HepG2 (cell line): Measurements from ENCODE around the gene RECQL5. TPM values are rescaled to one million over a fixed set of nuclear protein-coding genes. Genes with fewer than 3 reads are reported as not detected.

Experiments
- ATAC-seq: fragments of 200-7000 bp; cut with Tn5 transposase; 3 replicates; pipeline ENCODE4 v1.9.1; 2020; ENCODE audit warnings: mild to moderate bottlenecking, moderate library complexity
- BruUV-seq: library from RNA; stranded (reverse); fragments of 400-500 nt; replicated peaks from 2 replicates; lab custom pipeline; 2021; lab: Mats Ljungman, UMichigan
- CTCF ChIA-PET: fragments of 300-600 bp; formaldehyde crosslinking; extraction: SDS; loops from one replicate; lab custom pipeline; 2021; ENCODE audit warnings: low total read pairs, inconsistent platforms, low intra/inter-chr PET ratio; lab: Yijun Ruan, JAX
- POLR2A ChIA-PET: fragments of 350-600 bp; sonication (Branson Sonifier 250); formaldehyde crosslinking; loops from one replicate; lab custom pipeline; 2020; ENCODE audit warnings: antibody characterized with exemption, inconsistent platforms; lab: Yijun Ruan, JAX
- DNase-seq: peaks from one replicate; pipeline ENCODE4 v3.0.0-alpha.2; 2015; ENCODE audit warnings: low spot score
- FAIRE-seq: peaks from 3 replicates; lab custom pipeline; 2011; peaks lifted over from hg19 to GRCh38; lab: Jason Lieb, UNC
- H2AFZ ChIP-seq: one replicate; pipeline ENCODE4 v1.6.1; 2011; ENCODE audit warnings: low read length, inconsistent platforms
- H3K27ac ChIP-seq: fragments of 300-600 bp; 3 replicates; pipeline ENCODE4 v1.8.0; 2011; ENCODE audit warnings: mixed run types, mild to moderate bottlenecking, mixed read lengths, low read length, inconsistent platforms; ENCODE audit not compliant: insufficient read depth; ENCODE audit errors: extremely low read length
- H3K27me3 ChIP-seq, 2 experiments: fragments of 200-600 bp in 1 of 2; 2 replicates in 1 of 2; 3 replicates in 1 of 2; pipeline versions ENCODE4 v1.6.0 to v1.8.0; 2011; ENCODE audit warnings: low read length in 2 of 2, mild to moderate bottlenecking in 2 of 2, moderate library complexity in 2 of 2, inconsistent platforms in 1 of 2; ENCODE audit not compliant: insufficient read depth in 2 of 2, control insufficient read depth in 1 of 2
- H3K36me3 ChIP-seq, 2 experiments: fragments of 200-600 bp in 1 of 2; replicated peaks in 1 of 2; 2 replicates in 1 of 2; 3 replicates in 1 of 2; pipeline versions ENCODE4 v1.5.1 to v1.8.0; 2011; ENCODE audit warnings: low read length in 2 of 2, inconsistent platforms in 1 of 2; ENCODE audit not compliant: insufficient read depth in 2 of 2, control insufficient read depth in 1 of 2
- H3K4me1 ChIP-seq: 2 replicates; pipeline ENCODE4 v1.5.1; 2012; ENCODE audit warnings: low read length, inconsistent platforms; ENCODE audit not compliant: insufficient read depth
- H3K4me2 ChIP-seq: 2 replicates; pipeline ENCODE4 v1.6.0; 2011; ENCODE audit warnings: low read depth, low read length, inconsistent platforms
- H3K4me3 ChIP-seq, 3 experiments: fragments of 200-600 bp in 1 of 3; sonication (generic), shearing (Covaris generic) in 1 of 3; replicated peaks in 1 of 3; 2 replicates each; pipeline ENCODE4 v1.5.1; 2011 to 2016; ENCODE audit warnings: low read length in 3 of 3, inconsistent platforms in 2 of 3, low read depth in 2 of 3, mild to moderate bottlenecking in 2 of 3, control low read depth in 1 of 3, mixed read lengths in 1 of 3; ENCODE audit not compliant: insufficient read depth in 1 of 3
- H3K79me2 ChIP-seq: one replicate; pipeline ENCODE4 v1.6.1; 2011; ENCODE audit warnings: low read length, inconsistent platforms; ENCODE audit not compliant: insufficient read depth
- H3K9ac ChIP-seq: 2 replicates; pipeline ENCODE4 v1.6.0; 2011; ENCODE audit warnings: mild to moderate bottlenecking, low read depth, low read length, inconsistent platforms; ENCODE audit not compliant: insufficient read depth
- H3K9me3 ChIP-seq: 2 replicates; pipeline ENCODE4 v1.5.1; 2012; ENCODE audit warnings: mild to moderate bottlenecking, low read length
- H4K20me1 ChIP-seq: 2 replicates; pipeline ENCODE4 v1.6.0; 2011; ENCODE audit warnings: inconsistent platforms, mild to moderate bottlenecking, low read length, moderate library complexity; ENCODE audit not compliant: insufficient read depth
- ASH2L ChIP-seq: fragments of 300-600, 200-600 bp; sonication (generic); IDR thresholded peaks from 2 replicates; pipeline ENCODE4 v1.7.0; 2017; ENCODE audit warnings: low read depth, mild to moderate bottlenecking, moderate library complexity, mixed read lengths, low read length; ENCODE audit not compliant: insufficient read length
- ATF7 ChIP-seq, 2 experiments: fragments of 450-650 bp in 1 of 2; sonication (generic) in 1 of 2; formaldehyde crosslinking in 1 of 2; IDR thresholded peaks; 2 replicates each; pipeline versions ENCODE4 v1.4.0 to v1.6.1; 2016 to 2020; ENCODE audit warnings: antibody characterized with exemption in 1 of 2, mild to moderate bottlenecking in 1 of 2, missing genetic modification reagents in 1 of 2
- CREB1 ChIP-seq, 2 experiments: fragments of 450-650 bp in 1 of 2; IDR thresholded peaks; 2 replicates each; pipeline ENCODE4 v1.6.1; 2016 to 2017; ENCODE audit warnings: control low read depth in 1 of 2, mild to moderate bottlenecking in 1 of 2, missing compliant biosample characterization in 1 of 2, missing genetic modification characterization in 1 of 2
- DR1 ChIP-seq: sonication (generic); formaldehyde crosslinking; IDR thresholded peaks from 2 replicates; pipeline ENCODE4 v1.8.0; 2021; ENCODE audit warnings: mild to moderate bottlenecking, missing genetic modification reagents, inconsistent platforms
- EEA1 ChIP-seq: sonication (generic); formaldehyde crosslinking; IDR thresholded peaks from 2 replicates; pipeline ENCODE4 v1.5.1; 2020; ENCODE audit warnings: mild to moderate bottlenecking, missing genetic modification reagents, borderline replicate concordance
- EED ChIP-seq: sonication (generic); formaldehyde crosslinking; IDR thresholded peaks from 2 replicates; pipeline ENCODE4 v1.5.0; 2020; ENCODE audit warnings: mild to moderate bottlenecking, missing genetic modification reagents
- FOXC1 ChIP-seq: sonication (generic); formaldehyde crosslinking; IDR thresholded peaks from 2 replicates; pipeline ENCODE4 v1.8.0; 2022; ENCODE audit warnings: mild to moderate bottlenecking, missing genetic modification reagents, borderline replicate concordance
- MBD4 ChIP-seq: IDR thresholded peaks from 2 replicates; pipeline ENCODE4 v1.6.1; 2012; ENCODE audit warnings: low read length, inconsistent platforms, borderline replicate concordance
- MTF1 ChIP-seq: sonication (generic); formaldehyde crosslinking; IDR thresholded peaks from 2 replicates; pipeline ENCODE4 v1.5.0; 2020; ENCODE audit warnings: missing genetic modification reagents
- MZF1 ChIP-seq: sonication (generic); formaldehyde crosslinking; IDR thresholded peaks from 2 replicates; pipeline ENCODE4 v1.8.1; 2023; ENCODE audit warnings: mild to moderate bottlenecking, missing genetic modification reagents, borderline replicate concordance
- NR2F6 ChIP-seq, 2 experiments: IDR thresholded peaks; 2 replicates each; pipeline ENCODE4 v1.6.1; 2016; ENCODE audit warnings: antibody characterized with exemption in 1 of 2, mild to moderate bottlenecking in 1 of 2
- TP53 ChIP-seq: sonication (generic); formaldehyde crosslinking; conservative IDR thresholded peaks from 2 replicates; pipeline ENCODE4 v1.4.0; 2020; ENCODE audit warnings: missing genetic modification reagents
- ZBTB7A ChIP-seq: sonication (generic); formaldehyde crosslinking; IDR thresholded peaks from 2 replicates; pipeline ENCODE4 v1.8.0; 2022; ENCODE audit warnings: mild to moderate bottlenecking, missing genetic modification reagents
- ZFP41 ChIP-seq: sonication (generic); formaldehyde crosslinking; IDR thresholded peaks from 2 replicates; pipeline ENCODE4 v1.4.0; 2020; ENCODE audit warnings: mild to moderate bottlenecking, missing genetic modification reagents, borderline replicate concordance
- ZNF253 ChIP-seq: sonication (generic); formaldehyde crosslinking; IDR thresholded peaks from 2 replicates; pipeline ENCODE4 v1.8.0; 2022; ENCODE audit warnings: mild to moderate bottlenecking, missing genetic modification reagents, borderline replicate concordance
- ZNF33A ChIP-seq: sonication (generic); formaldehyde crosslinking; IDR thresholded peaks from 2 replicates; pipeline ENCODE4 v1.5.1; 2020; ENCODE audit warnings: missing genetic modification reagents, mild to moderate bottlenecking, moderate library complexity, borderline replicate concordance
- ZNF350 ChIP-seq: sonication (generic); formaldehyde crosslinking; IDR thresholded peaks from 2 replicates; pipeline ENCODE4 v1.4.0; 2020; ENCODE audit warnings: mild to moderate bottlenecking, low read depth, missing genetic modification reagents, borderline replicate concordance
- ZNF441 ChIP-seq: sonication (generic); formaldehyde crosslinking; IDR thresholded peaks from 2 replicates; pipeline ENCODE4 v1.7.0; 2021; ENCODE audit warnings: missing genetic modification reagents, borderline replicate concordance
- ZNF547 ChIP-seq: sonication (generic); formaldehyde crosslinking; IDR thresholded peaks from 2 replicates; pipeline ENCODE4 v1.5.1; 2020; ENCODE audit warnings: mild to moderate bottlenecking, missing genetic modification reagents
- ZNF703 ChIP-seq: sonication (generic); formaldehyde crosslinking; IDR thresholded peaks from 2 replicates; pipeline ENCODE4 v1.5.1; 2020; ENCODE audit warnings: missing genetic modification reagents, mild to moderate bottlenecking, moderate library complexity, borderline replicate concordance
- ZNF713 ChIP-seq: sonication (generic); formaldehyde crosslinking; IDR thresholded peaks from 2 replicates; pipeline ENCODE4 v1.4.0; 2020; ENCODE audit warnings: mild to moderate bottlenecking, missing genetic modification reagents
- ZNF720 ChIP-seq: sonication (generic); formaldehyde crosslinking; IDR thresholded peaks from 2 replicates; pipeline ENCODE4 v1.4.0; 2020; ENCODE audit warnings: missing genetic modification reagents
- ZNF839 ChIP-seq: sonication (generic); formaldehyde crosslinking; IDR thresholded peaks from 2 replicates; pipeline ENCODE4 v1.4.0; 2020; ENCODE audit warnings: missing genetic modification reagents, mild to moderate bottlenecking, borderline replicate concordance
- WGBS: methylation state at CpG from one replicate; pipeline ENCODE4 v1.1.6; 2017; ENCODE audit warnings: low lambda C conversion rate; 5-methylcytosine and 5-hydroxymethylcytosine counted together
- in situ Hi-C: cut with HindIII; loops from 2 replicates; pipeline ENCODE4 v1.10.0; 2017; ENCODE audit warnings: low pct_unique_long_range_greater_than_20kb; ENCODE audit not compliant: extremely low pct_ligation_motif_present
- intact Hi-C: fragments of 100-400 bp; cut with micrococcal nuclease; formaldehyde crosslinking; loops from one replicate; pipeline ENCODE4 v1.10.0; 2022; ENCODE audit not compliant: unreplicated experiment
- polyA plus RNA-seq, 8 experiments: library from polyadenylated mRNA; depleted of rRNA in 3 of 8; stranded (reverse) in 7 of 8; unstranded in 1 of 8; fragments of >200 nt; fragmentation: Illumina TruSeq in 4 of 8; extraction: Trizol in 4 of 8; gene quantifications; 2 replicates each; pipeline versions ENCODE4 v1.2.1 to v1.2.3, GENCODE V29; 2011 to 2016; ENCODE audit warnings: low read depth in 4 of 8, missing spikeins in 1 of 8, mixed read lengths in 1 of 8; ENCODE audit not compliant: insufficient read depth in 1 of 8
- total RNA-seq, 5 experiments: library from RNA; depleted of rRNA; stranded (reverse); fragments of >200 nt; fragmentation: Illumina TruSeq; extraction: Trizol; gene quantifications; 2 replicates each; pipeline ENCODE4 v1.2.3, GENCODE V29; 2016; ENCODE audit warnings: low read depth in 1 of 5
- TF ChIP-seq, protein P1 (sequence below): sonication (generic); formaldehyde crosslinking; IDR thresholded peaks from 2 replicates; pipeline ENCODE4 v1.8.0; 2023; ENCODE audit warnings: mild to moderate bottlenecking, missing genetic modification reagents

Gene RECQL5
- total and polyA plus RNA-seq, 2 of the 13 experiments (the other 11 are each of a cell fraction or from before 2014, with no cell fraction given), result 27.7 to 32.0 TPM

DNA sequence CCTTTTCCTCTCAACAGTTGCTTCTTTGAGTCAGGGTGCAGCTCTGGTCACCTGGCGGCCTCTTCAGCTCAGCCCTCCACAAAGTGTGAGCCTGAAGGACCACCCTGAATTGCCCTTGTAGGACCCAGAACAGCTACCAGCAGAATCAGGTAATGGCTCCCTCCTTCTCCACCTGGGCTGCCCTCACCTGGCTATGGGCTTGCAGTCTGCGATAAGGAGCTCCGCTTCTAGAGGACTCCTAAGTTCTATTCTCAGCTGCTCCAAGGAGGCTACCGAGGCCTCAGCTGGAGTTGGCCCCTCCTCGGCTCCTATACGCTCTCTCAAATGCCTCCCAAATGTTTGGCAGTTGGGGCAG lies 20.3 kb downstream of the RECQL5 start:
- ChIA-PET CTCF (interaction anchor here (2.1 kb wide), 1 partner anchor 13 kb away, joined by 6 read pairs; no protein-coding TSS in a partner anchor), POLR2A (interaction anchor here (0.7 to 3.4 kb wide), 25 partner anchors 8 to 229 kb away, joined by 3 to 28 read pairs (median 4); partner anchors contain the start of genes GALK1, ITGB4, RECQL5 and SAP30BP)
- Histone ChIP-seq H3K4me1 (peaks cover 25% of the 10 kb centered on the region), H3K36me3 (peaks cover 15 to 28% of the 10 kb centered on the region in 2 experiments), H2AFZ (no peak overlapping the region), H3K9ac (peak overlapping the region; percentile 80), H3K79me2 (peaks cover 6% of the 10 kb centered on the region), H3K4me2 (peak overlapping the region; percentile 94), H3K27me3 (no peaks in the 10 kb centered on the region), H3K27ac (peak overlapping the region; percentile 85), H3K4me3 (peak overlapping the region; percentile 45 to 67 (median 48); a peak in 5 of 6 replicates), H4K20me1 (no peaks in the 10 kb centered on the region), H3K9me3 (no peaks in the 10 kb centered on the region)
- ATAC-seq (no peak), DNase-seq (no peak), FAIRE-seq (no peak)
- TSS peak; percentile 92 for BruUV-seq
- intact Hi-C loops (loop anchor here (1.0 kb wide), 1 partner anchor 13 kb away; the partner anchor contains the start of gene SMIM5), in situ Hi-C loops (no loop called here)
- WGBS, result 74% methylated on average over 6 of the region's 6 CpGs
- TF ChIP-seq ZNF350 (CRISPR knock-in tag), result no peak
- no peak for TF ChIP-seq ZFP41 (CRISPR knock-in tag)
- TF ChIP-seq EEA1 (CRISPR knock-in tag), result 0 out of 2 replicates have a peak, but pooled peaks have one; percentile 39
- TF ChIP-seq ZNF720 (CRISPR knock-in tag), result no peak
- TF ChIP-seq FOXC1 (CRISPR knock-in tag), result no peak
- no peak for TF ChIP-seq TP53 (CRISPR knock-in tag)
- TF ChIP-seq, protein P1, sequence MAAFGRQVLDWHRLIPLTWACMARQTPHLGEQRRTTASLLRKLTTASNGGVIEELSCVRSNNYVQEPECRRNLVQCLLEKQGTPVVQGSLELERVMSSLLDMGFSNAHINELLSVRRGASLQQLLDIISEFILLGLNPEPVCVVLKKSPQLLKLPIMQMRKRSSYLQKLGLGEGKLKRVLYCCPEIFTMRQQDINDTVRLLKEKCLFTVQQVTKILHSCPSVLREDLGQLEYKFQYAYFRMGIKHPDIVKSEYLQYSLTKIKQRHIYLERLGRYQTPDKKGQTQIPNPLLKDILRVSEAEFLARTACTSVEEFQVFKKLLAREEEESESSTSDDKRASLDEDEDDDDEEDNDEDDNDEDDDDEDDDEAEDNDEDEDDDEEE (CRISPR knock-in tag), result 0 out of 2 replicates have a peak, but pooled peaks have one; percentile 64
- no peak for TF ChIP-seq ZNF703 (CRISPR knock-in tag)
- 0 out of 2 replicates have a peak, but pooled peaks have one; percentile 55 for TF ChIP-seq EED (CRISPR knock-in tag)
- no peak for TF ChIP-seq MBD4
- peak; percentile 10; the same call in 1 of the 2 replicates for TF ChIP-seq ZNF547 (CRISPR knock-in tag)
- TF ChIP-seq ZNF713 (CRISPR knock-in tag), result 0 out of 2 replicates have a peak, but pooled peaks have one; percentile 5
- TF ChIP-seq ZBTB7A (CRISPR knock-in tag), result no peak
- no peak for TF ChIP-seq ZNF839 (CRISPR knock-in tag)
- peak; percentile 44; the same call in 1 of the 2 replicates for TF ChIP-seq ZNF253 (CRISPR knock-in tag)
- 0 out of 2 replicates have a peak, but pooled peaks have one; percentile 16 for TF ChIP-seq MZF1 (CRISPR knock-in tag)
- 0 out of 2 replicates have a peak, but pooled peaks have one; percentile 19 for TF ChIP-seq ZNF33A
- TF ChIP-seq CREB1 (IDR thresholded peaks at IDR 0.05), result no peak
- TF ChIP-seq CREB1 (CRISPR knock-in tag; IDR thresholded peaks at IDR 0.05), result peak; percentile 50; the same call in 1 of the 2 replicates
- TF ChIP-seq ASH2L, result peak; percentile 2
- TF ChIP-seq DR1 (CRISPR knock-in tag), result no peak
- TF ChIP-seq NR2F6 (IDR thresholded peaks at IDR 0.05), result no peak
- TF ChIP-seq NR2F6 (CRISPR knock-in tag; IDR thresholded peaks at IDR 0.05), result no peak
- TF ChIP-seq ZNF441 (CRISPR knock-in tag), result 0 out of 2 replicates have a peak, but pooled peaks have one; percentile 38
- TF ChIP-seq ATF7 (IDR thresholded peaks at IDR 0.05), result no peak
- no peak for TF ChIP-seq ATF7 (CRISPR knock-in tag; IDR thresholded peaks at IDR 0.05)
- no peak for TF ChIP-seq MTF1 (CRISPR knock-in tag)
